ENCODE data around the gene CEACAM18.

The CEACAM18 gene

GRCh38 chr19:51531349-51532315 lies 53.3 kb downstream of the CEACAM18 start, which contains the start of gene SIGLEC6:
Gene SIGLEC6 (minus strand): TSS chr19:51531670. CDS start chr19:51531648, 22 bp downstream.
- Histone ChIP-seq H3K9me3 (ENCODE audit: control insufficient read depth, insufficient read depth, low read length) (no peaks in the 10 kb centered on the region), H3K27me3 (ENCODE audit: control insufficient read depth, low read length) (peaks cover 21% of the 10 kb centered on the region), H3K36me3 (ENCODE audit: control insufficient read depth, low read length) (no peaks in the 10 kb centered on the region), H3F3A (ENCODE audit: control insufficient read depth, insufficient read depth) (no peaks in the 10 kb centered on the region), H4K20me1 (ENCODE audit: control insufficient read depth, insufficient read depth, low read depth, low read length) (no peaks in the 10 kb centered on the region), H3K4me3 (ENCODE audit: low read length) (no peak within 1 kb of the TSS), H3K9me2 (replicated peaks; ENCODE audit: control insufficient read depth, low read length) (no peaks in the 10 kb centered on the region), H3K4me2 (ENCODE audit: low read length) (no peak within 1 kb of the TSS), H3K27ac (ENCODE audit: low read depth, low read length) (no peak within 1 kb of the TSS), H3K79me2 (ENCODE audit: control insufficient read depth, low read length) (no peaks in the 10 kb centered on the region), H3K4me1 (ENCODE audit: control insufficient read depth, low read length) (no peaks in the 10 kb centered on the region)
- no peak for TF ChIP-seq CTCF (IDR thresholded peaks at IDR 0.05; ENCODE audit: low read depth, low read length, poor library complexity, severe bottlenecking)
- no peak for TF ChIP-seq EZH2phosphoT487 (IDR thresholded peaks at IDR 0.05; ENCODE audit: borderline replicate concordance, low read length)

- no peaks in the 10 kb centered on the region for H3F3A ChIP-seq (ENCODE audit: control insufficient read depth, insufficient read depth)
- H3K9me2 ChIP-seq (replicated peaks; ENCODE audit: control insufficient read depth, low read length): no peaks in the 10 kb centered on the region
- no peaks in the 10 kb centered on the region for H3K4me1 ChIP-seq (ENCODE audit: control insufficient read depth, low read length)
- H4K20me1 ChIP-seq (ENCODE audit: control insufficient read depth, insufficient read depth, low read depth, low read length): no peaks in the 10 kb centered on the region
- no peak overlapping the region for H3K4me2 ChIP-seq (ENCODE audit: low read length)
- H3K79me2 ChIP-seq (ENCODE audit: control insufficient read depth, low read length): no peaks in the 10 kb centered on the region
- H3K4me3 ChIP-seq (ENCODE audit: low read length): no peak overlapping the region
- no peaks in the 10 kb centered on the region for H3K9me3 ChIP-seq (ENCODE audit: control insufficient read depth, insufficient read depth, low read length)
- no peak overlapping the region for H3K27ac ChIP-seq (ENCODE audit: low read depth, low read length)
- H3K36me3 ChIP-seq (ENCODE audit: control insufficient read depth, low read length): no peaks in the 10 kb centered on the region
- peaks cover 8% of the 10 kb centered on the region; the same call in 1 of the 2 replicates for H3K27me3 ChIP-seq (ENCODE audit: control insufficient read depth, low read length)
- TF ChIP-seq EZH2phosphoT487 (IDR thresholded peaks at IDR 0.05; ENCODE audit: borderline replicate concordance, low read length): no peak
These were observed 57.2 kb downstream of the CEACAM18 start for GRCh38 chr19:51535535-51535934.

- Histone ChIP-seq H3K4me1 (ENCODE audit: control insufficient read depth, low read length) (no peaks in the 10 kb centered on the region), H3K9me3 (ENCODE audit: control insufficient read depth, insufficient read depth, low read length) (no peaks in the 10 kb centered on the region), H3K4me3 (ENCODE audit: low read length) (no peak overlapping the region), H3K36me3 (ENCODE audit: control insufficient read depth, low read length) (no peaks in the 10 kb centered on the region), H3K4me2 (ENCODE audit: low read length) (no peak overlapping the region), H4K20me1 (ENCODE audit: control insufficient read depth, insufficient read depth, low read depth, low read length) (no peaks in the 10 kb centered on the region), H3K9me2 (replicated peaks; ENCODE audit: control insufficient read depth, low read length) (no peaks in the 10 kb centered on the region), H3K27ac (ENCODE audit: low read depth, low read length) (no peak overlapping the region), H3K27me3 (ENCODE audit: control insufficient read depth, low read length) (peaks cover 11% of the 10 kb centered on the region), H3K79me2 (ENCODE audit: control insufficient read depth, low read length) (no peaks in the 10 kb centered on the region), H3F3A (ENCODE audit: control insufficient read depth, insufficient read depth) (no peaks in the 10 kb centered on the region)
- TF ChIP-seq EZH2phosphoT487 (IDR thresholded peaks at IDR 0.05; ENCODE audit: borderline replicate concordance, low read length) (no peak), CTCF (IDR thresholded peaks at IDR 0.05; ENCODE audit: low read depth, low read length, poor library complexity, severe bottlenecking) (no peak)
These were observed 61.6 kb downstream of the CEACAM18 start for GRCh38 chr19:51539821-51540366.

Measured in DOHH2 (cell line).